HG03565 (cell line): Measurements from ENCODE around the gene CTH.
"Not testable (repeated sequence)": the region's sequence is repeated elsewhere in the genome, so short reads cannot be mapped to it uniquely, and the experiment has no call there.

Experiments used
- ATAC-seq: cut with Tn5 transposase; IDR thresholded peaks from one replicate; pipeline ENCODE4 v1.9.1; 2021; ENCODE audit warnings: mild to moderate bottlenecking, moderate library complexity; ENCODE audit not compliant: unreplicated experiment

CTH gene

GRCh38 chr1:70449049-70449448 is 38.0 kb downstream of the CTH start:
- ATAC-seq: no peak

GRCh38 chr1:70452164-70452939 is 41.3 kb downstream of the CTH start:
- ATAC-seq: not testable (repeated sequence)

GRCh38 chr1:70455291-70455690 is 44.2 kb downstream of the CTH start:
- no peak for ATAC-seq

DNA sequence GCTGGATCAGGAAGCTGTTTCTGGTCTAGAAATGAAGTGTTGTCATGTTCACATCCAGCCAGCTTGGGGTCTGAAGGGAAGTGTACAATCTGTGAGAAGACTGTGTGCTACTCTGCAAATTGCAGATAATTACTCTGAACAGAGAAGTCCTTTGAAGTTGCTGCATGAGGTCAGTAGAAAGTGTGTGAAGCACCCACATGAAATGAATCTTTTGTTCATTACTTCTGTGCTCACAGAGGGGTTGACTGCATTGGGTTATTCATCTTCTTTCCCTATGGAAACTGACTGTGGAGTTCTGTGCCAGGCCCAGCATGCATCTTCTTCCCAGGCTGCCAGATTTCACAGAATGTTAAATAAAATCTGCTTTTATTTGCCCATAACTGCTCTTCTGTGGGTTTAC is 47.1 kb downstream of the CTH start:
- ATAC-seq: no peak

DNA sequence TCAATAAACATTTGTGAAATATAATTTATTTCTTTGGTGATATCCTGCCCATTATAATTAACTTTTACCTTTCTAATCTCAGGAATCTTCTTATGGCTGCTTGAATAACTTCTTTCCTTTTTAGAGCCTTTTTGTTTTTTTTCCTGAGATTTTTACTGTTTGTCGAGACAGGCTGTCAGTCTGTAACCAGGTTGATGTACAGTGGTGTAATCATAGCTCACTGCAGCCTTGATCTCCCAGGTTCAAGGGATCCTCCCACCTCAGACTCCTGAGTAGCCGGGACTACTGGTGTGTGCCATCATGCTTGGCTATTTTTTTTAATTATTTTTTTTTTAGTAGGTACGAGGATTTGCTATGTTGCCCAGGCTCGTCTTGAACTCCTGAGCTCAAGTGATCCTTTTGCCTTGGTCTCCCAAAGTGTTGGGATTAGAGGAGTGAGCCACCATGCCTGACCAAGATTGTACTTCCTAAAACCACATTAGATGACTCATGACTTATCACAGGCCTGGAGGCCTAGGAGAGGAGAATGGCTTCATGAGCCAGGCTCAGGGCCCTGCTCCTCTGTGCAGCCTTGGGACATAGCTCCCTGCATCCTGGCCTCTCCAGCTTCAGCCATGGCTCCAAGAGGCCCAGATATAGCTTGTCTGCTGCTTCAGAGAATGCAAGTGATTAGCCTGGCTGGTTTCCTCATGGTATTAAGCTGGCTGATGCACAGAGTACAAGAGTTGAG is 48.6 kb downstream of the CTH start:
- ATAC-seq: no peak

GRCh38 chr1:70460740-70461713 is 50.0 kb downstream of the CTH start:
- ATAC-seq: not testable (repeated sequence)

DNA sequence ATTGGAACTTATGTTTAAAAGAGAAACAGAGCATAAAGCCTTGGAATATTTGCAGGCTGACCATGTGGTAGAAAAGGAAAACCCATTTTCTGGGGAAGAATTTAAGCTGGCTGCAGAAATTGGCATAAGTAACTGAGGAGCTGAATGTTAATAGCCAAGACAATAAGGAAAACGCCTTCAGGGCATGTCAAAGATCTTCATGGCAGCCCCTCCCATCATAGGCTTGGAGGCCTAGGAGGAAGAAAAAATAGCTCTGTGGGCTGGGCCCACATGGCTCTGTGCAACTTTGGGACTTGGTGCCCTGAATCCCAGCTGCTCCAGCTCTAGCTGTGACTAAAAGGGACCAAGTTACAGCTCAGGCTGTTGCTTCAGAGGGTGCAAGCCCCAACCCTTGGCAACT is 51.5 kb downstream of the CTH start:
- no peak for ATAC-seq

- ATAC-seq: no peak
These were observed 54.8 kb downstream of the CTH start for GRCh38 chr1:70465911-70466310.

GRCh38 chr1:70467531-70467930 is 56.5 kb downstream of the CTH start:
- no peak for ATAC-seq

- no peak for ATAC-seq
These were observed 57.1 kb downstream of the CTH start for GRCh38 chr1:70468180-70468579.

DNA sequence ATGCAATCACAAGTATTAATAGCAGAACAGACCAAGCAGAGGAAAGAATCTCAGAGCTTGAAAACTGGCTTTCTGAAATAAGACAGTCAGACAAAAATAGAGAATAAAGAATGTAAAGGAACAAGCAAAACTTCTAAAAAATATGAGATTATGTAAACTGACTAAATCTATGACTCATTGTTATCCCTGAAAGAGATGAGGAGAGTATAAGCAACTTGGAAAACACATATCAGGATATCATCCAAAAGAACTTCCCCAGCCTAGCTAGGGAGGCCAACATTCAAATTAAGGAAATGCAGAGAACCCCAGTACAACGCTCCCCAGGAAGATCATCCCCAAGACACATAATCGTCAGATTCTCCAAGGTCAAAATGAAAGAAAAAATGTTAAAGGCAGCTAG is 58.1 kb downstream of the CTH start:
- ATAC-seq: not testable (repeated sequence)

DNA sequence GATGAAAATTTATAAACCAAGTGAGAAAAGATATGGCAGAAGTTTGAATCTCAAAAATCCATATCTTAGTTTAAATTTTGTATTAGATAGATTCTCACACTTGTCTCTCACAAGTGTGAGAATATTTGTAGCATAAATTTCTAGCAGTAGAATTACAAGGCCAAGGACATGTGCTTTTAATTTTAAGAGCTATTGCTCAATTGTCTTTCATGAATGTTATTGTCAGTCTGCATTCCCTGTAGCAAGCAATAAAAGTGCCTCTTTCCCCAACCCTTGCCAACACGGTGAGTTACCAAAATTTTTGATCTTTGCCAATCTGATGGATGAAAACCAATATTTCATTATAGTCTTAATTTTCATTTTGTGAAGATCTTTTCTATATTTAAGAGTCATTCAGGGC is 64.0 kb downstream of the CTH start:
- no peak for ATAC-seq

GRCh38 chr1:70477090-70477489 is 66.0 kb downstream of the CTH start:
- ATAC-seq: no peak

DNA sequence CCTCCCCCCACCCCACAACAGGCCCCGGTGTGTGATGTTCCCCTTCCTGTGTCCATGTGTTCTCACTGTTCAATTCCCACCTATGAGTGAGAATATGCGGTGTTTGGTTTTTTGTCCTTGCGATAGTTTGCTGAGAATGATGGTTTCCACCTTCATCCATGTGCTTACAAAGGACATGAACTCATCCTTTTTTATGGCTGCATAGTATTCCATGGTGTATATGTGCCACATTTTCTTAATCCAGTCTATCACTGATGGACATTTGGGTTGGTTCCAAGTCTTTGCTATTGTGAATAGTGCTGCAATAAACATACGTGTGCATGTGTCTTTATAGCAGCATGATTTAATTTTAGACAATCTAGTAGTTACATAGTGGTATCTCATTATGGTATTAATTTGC is 66.8 kb downstream of the CTH start:
- not testable (repeated sequence) for ATAC-seq

GRCh38 chr1:70483342-70483741 is 72.3 kb downstream of the CTH start:
- no peak for ATAC-seq

- ATAC-seq: no peak
These were observed 74.6 kb downstream of the CTH start for GRCh38 chr1:70485624-70486023.

GRCh38 chr1:70486676-70487458 is 75.8 kb downstream of the CTH start:
- ATAC-seq: no peak

DNA sequence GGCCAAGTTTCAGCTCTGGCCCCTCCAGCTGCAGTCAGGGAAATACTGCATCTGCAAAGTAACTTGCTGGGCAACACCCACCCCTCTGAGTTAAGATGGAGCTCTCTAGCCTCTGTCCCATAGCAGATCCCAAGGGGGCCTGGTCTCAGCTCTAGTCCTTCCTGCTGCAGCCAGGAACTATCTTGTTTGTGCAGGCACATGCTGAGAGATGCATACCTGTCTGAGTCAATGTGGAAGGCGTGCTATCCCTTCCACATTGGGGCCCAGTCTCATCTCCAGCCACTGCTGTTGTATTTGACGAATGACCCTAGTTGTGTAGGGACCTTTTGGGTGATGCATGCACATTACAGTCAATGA is 76.4 kb downstream of the CTH start:
- no peak for ATAC-seq

DNA sequence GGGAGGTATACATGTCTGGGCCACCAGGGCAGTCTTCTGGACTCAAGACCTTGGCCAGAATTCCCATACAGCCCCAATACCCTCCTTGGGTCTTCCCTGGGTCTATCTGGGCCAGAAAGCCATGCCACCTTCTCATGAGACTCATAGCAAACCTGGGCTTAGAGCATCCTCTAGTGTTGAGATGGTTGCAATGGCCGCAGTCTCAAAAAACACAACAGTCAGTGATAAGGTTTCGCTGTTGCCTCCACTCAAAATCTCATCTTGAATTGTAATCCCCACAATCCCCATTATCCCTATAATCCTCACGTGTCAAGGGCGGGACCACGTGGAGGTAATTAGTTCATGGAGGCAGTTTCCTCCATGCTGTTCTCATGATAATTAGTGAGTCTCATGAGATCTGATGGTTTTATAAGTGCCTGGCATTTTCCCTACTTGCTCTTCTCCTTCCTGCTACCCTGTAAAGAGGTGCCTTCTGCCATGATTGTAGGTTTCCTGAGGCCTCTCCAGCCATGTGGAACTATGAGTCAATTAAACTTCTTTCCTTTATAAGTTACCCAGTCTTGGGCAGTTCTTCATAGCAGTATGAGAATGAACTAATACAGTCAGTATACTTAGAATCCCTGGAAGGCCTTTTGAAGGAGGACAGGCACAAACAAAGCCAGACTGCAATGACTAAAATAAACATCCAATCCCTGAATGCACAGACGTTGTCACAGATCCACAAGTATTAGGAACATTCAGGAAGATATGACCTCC is 77.0 kb downstream of the CTH start:
- ATAC-seq: peak; percentile 38
